ENCODE results near the gene CCDC171. TPM values are rescaled to one million over a fixed set of nuclear protein-coding genes. Genes with fewer than 3 reads are reported as not detected.

The CCDC171 gene
- total and polyA plus RNA-seq, 2 donors from 2014 or later = 1.2 to 5.1 TPM

- no peak for TF ChIP-seq CTCF (IDR thresholded peaks at IDR 0.05; ENCODE audit: borderline replicate concordance, extremely low read depth, insufficient read depth)
- intact Hi-C loops (cut with DNase I) = no loop called here
- H3K9ac ChIP-seq (ENCODE audit: low read length in 3 of 3) = no peak overlapping the region
- no peaks in the 10 kb centered on the region for H3K27me3 ChIP-seq (ENCODE audit: control insufficient read depth, insufficient read depth, low read length)
- no peaks in the 10 kb centered on the region for H3K4me1 ChIP-seq (ENCODE audit: control insufficient read depth in 2 of 3, insufficient read depth in 2 of 3, low read depth in 1 of 3, low read length in 3 of 3)
- H3K36me3 ChIP-seq (ENCODE audit: control insufficient read depth in 2 of 3, insufficient read depth in 3 of 3, low read length in 3 of 3) = no peaks in the 10 kb centered on the region
- FAIRE-seq (no peak), DNase-seq (no peak)
- H3K4me3 ChIP-seq (ENCODE audit: low read length in 3 of 3) = no peak overlapping the region
- H3K27ac ChIP-seq (ENCODE audit: low read depth in 2 of 2, low read length in 2 of 2) = no peak overlapping the region
- H3K9me3 ChIP-seq (ENCODE audit: control insufficient read depth in 2 of 3, insufficient read depth in 1 of 3, low read length in 3 of 3) = no peaks in the 10 kb centered on the region
Observed at GRCh38 chr9:15570769-15571168, 17.9 kb downstream of the CCDC171 start.

- no peaks in the 10 kb centered on the region for H3K36me3 ChIP-seq (ENCODE audit: control insufficient read depth in 2 of 3, insufficient read depth in 3 of 3, low read length in 3 of 3)
- no peak for TF ChIP-seq CTCF (IDR thresholded peaks at IDR 0.05; ENCODE audit: borderline replicate concordance, extremely low read depth, insufficient read depth)
- no peak for FAIRE-seq
- no peaks in the 10 kb centered on the region for H3K9me3 ChIP-seq (ENCODE audit: control insufficient read depth in 2 of 3, insufficient read depth in 1 of 3, low read length in 3 of 3)
- intact Hi-C loops (cut with DNase I) = no loop called here
- H3K4me3 ChIP-seq (ENCODE audit: low read length in 3 of 3) = no peak overlapping the region
- H3K27me3 ChIP-seq (ENCODE audit: control insufficient read depth, insufficient read depth, low read length) = no peaks in the 10 kb centered on the region
- DNase-seq = no peak
- H3K27ac ChIP-seq (ENCODE audit: low read depth in 2 of 2, low read length in 2 of 2) = no peak overlapping the region
- no peaks in the 10 kb centered on the region for H3K4me1 ChIP-seq (ENCODE audit: control insufficient read depth in 2 of 3, insufficient read depth in 2 of 3, low read depth in 1 of 3, low read length in 3 of 3)
- H3K9ac ChIP-seq (ENCODE audit: low read length in 3 of 3) = no peak overlapping the region
Observed at GRCh38 chr9:15572200-15572770, 19.4 kb downstream of the CCDC171 start.

- H3K4me1 ChIP-seq (ENCODE audit: control insufficient read depth in 2 of 3, insufficient read depth in 2 of 3, low read depth in 1 of 3, low read length in 3 of 3) = no peaks in the 10 kb centered on the region
- peak in 1 of 5 donors; percentile 8 for DNase-seq
- H3K9me3 ChIP-seq (ENCODE audit: control insufficient read depth in 2 of 3, insufficient read depth in 1 of 3, low read length in 3 of 3) = no peaks in the 10 kb centered on the region
- no peak overlapping the region for H3K27ac ChIP-seq (ENCODE audit: low read depth in 2 of 2, low read length in 2 of 2)
- TF ChIP-seq CTCF (IDR thresholded peaks at IDR 0.05; ENCODE audit: borderline replicate concordance, extremely low read depth, insufficient read depth) = no peak
- H3K9ac ChIP-seq (ENCODE audit: low read length in 3 of 3) = no peak overlapping the region
- no peak for FAIRE-seq
- intact Hi-C loops (cut with DNase I) = no loop called here
- H3K36me3 ChIP-seq (ENCODE audit: control insufficient read depth in 2 of 3, insufficient read depth in 3 of 3, low read length in 3 of 3) = no peaks in the 10 kb centered on the region
- H3K4me3 ChIP-seq (ENCODE audit: low read length in 3 of 3) = no peak overlapping the region
- H3K27me3 ChIP-seq (ENCODE audit: control insufficient read depth, insufficient read depth, low read length) = no peaks in the 10 kb centered on the region
Observed at GRCh38 chr9:15576350-15577050, 23.7 kb downstream of the CCDC171 start.

Measured in kidney (tissue), 14 donors.